Adrenal gland (tissue), 12 donors: Measurements from ENCODE around the gene SLC25A43. TPM values are rescaled to one million over a fixed set of nuclear protein-coding genes. Genes with fewer than 3 reads are reported as not detected.
"Not testable (repeated sequence)": the region's sequence is repeated elsewhere in the genome, so short reads cannot be mapped to it uniquely, and the experiment has no call there.

Source experiments
- DNase-seq, 7 donors: peaks; one replicate each; pipeline ENCODE4 v3.0.0-alpha.2; 2019 to 2020
- H3K27ac ChIP-seq, 5 donors: fragments of 200-600 bp; sonication (generic) in 4 of 5; 1 replicate in 3 of 5; 2 replicates in 2 of 5; pipeline versions ENCODE4 v1.5.1 to v1.8.0; 2016 to 2020; ENCODE audit warnings: mild to moderate bottlenecking in 1 of 5
- H3K27me3 ChIP-seq: fragments of 200-600 bp; 2 replicates; pipeline ENCODE4 v1.8.0; 2021
- H3K36me3 ChIP-seq, 2 donors: fragments of 200-600 bp; replicated peaks in 1 of 2; 1 replicate in 1 of 2; 2 replicates in 1 of 2; pipeline versions ENCODE4 v1.5.1 to v1.8.0; 2018 to 2022
- H3K4me1 ChIP-seq, 2 donors: fragments of 200-600 bp; replicated peaks in 1 of 2; 1 replicate in 1 of 2; 2 replicates in 1 of 2; pipeline versions ENCODE4 v1.5.1 to v1.8.0; 2018 to 2021
- H3K4me3 ChIP-seq, 4 donors: fragments of 200-600 bp; sonication (generic) in 3 of 4; one replicate each; pipeline ENCODE4 v1.5.1; 2016 to 2018
- H3K9me3 ChIP-seq, 3 donors: fragments of 200-600 bp; sonication (generic) in 1 of 3; replicated peaks in 1 of 3; 1 replicate in 2 of 3; 2 replicates in 1 of 3; pipeline versions ENCODE4 v1.5.1 to v1.8.0; 2016 to 2021
- POLR2A ChIP-seq, 2 donors: fragments of 450-650 bp; IDR thresholded peaks; one replicate each; pipeline ENCODE4 v1.6.1; 2017; ENCODE audit warnings: antibody characterized with exemption in 2 of 2, mild to moderate bottlenecking in 2 of 2, moderate library complexity in 1 of 2
- WGBS, 4 donors: extraction: QIAGEN DNeasy Blood & Tissue Kit in 2 of 4; methylation state at CpG; one replicate each; pipeline versions ENCODE4 v1.1.5 to v1.1.7; 2013 to 2017; 5-methylcytosine and 5-hydroxymethylcytosine counted together
- intact Hi-C, 2 donors: fragments of 100-400 bp; cut with DNase I; formaldehyde crosslinking; loops; one replicate each; pipeline versions ENCODE4 v1.14.1 to v1.15.0; 2022 to 2023
- polyA plus RNA-seq, 3 donors: library from polyadenylated mRNA; stranded (reverse); fragments of 200-250 nt in 2 of 3; fragments of 350-450 nt in 1 of 3; fragmentation: Illumina TruSeq in 1 of 3; extraction: RNeasy Lipid Tissue Mini Kit (QIAGEN cat#74804) in 1 of 3; gene quantifications; one replicate each; pipeline ENCODE4 v1.2.3, GENCODE V29; 2013 to 2014
- total RNA-seq, 9 donors: library from RNA; depleted of rRNA in 4 of 9; stranded (reverse); fragments of >200 nt in 4 of 9; fragments of 120-200 nt in 1 of 9; fragmentation: NEBNext Ultra II Directional in 1 of 9; extraction: Animal tissue kit (Norgen Biotek cat#: 25700) in 1 of 9; gene quantifications; one replicate each; pipeline versions ENCODE4 v1.1.0 to v1.2.4, GENCODE V29; 2013 to 2023
- TF ChIP-seq, protein P1 (sequence below), 6 experiments: fragments of 450-650 bp in 4 of 6; fragments of 200-600 bp in 2 of 6; sonication (generic) in 1 of 6; IDR thresholded peaks; 1 replicate in 5 of 6; 2 replicates in 1 of 6; pipeline versions ENCODE4 v1.5.1 to v1.8.0; 2016 to 2021; ENCODE audit warnings: antibody characterized with exemption in 6 of 6, mild to moderate bottlenecking in 2 of 6, moderate library complexity in 1 of 6
- donor health status: healthy with polysubstance abuse.
- donor health status: Bipolar disorder and iron deficiency.
- donor health status: DM: yes; HTN: yes; CAD: no.
- donor health status: DM: no; HTN: no; CAD: no.
- donor health status: DM: no; HTN: no; CAD: no.
- donor health status: DM: yes; HTN: yes; CAD: no.

The SLC25A43 gene
- total and polyA plus RNA-seq, 12 donors = 0.72 to 10.2 (median 3.8) TPM

DNA sequence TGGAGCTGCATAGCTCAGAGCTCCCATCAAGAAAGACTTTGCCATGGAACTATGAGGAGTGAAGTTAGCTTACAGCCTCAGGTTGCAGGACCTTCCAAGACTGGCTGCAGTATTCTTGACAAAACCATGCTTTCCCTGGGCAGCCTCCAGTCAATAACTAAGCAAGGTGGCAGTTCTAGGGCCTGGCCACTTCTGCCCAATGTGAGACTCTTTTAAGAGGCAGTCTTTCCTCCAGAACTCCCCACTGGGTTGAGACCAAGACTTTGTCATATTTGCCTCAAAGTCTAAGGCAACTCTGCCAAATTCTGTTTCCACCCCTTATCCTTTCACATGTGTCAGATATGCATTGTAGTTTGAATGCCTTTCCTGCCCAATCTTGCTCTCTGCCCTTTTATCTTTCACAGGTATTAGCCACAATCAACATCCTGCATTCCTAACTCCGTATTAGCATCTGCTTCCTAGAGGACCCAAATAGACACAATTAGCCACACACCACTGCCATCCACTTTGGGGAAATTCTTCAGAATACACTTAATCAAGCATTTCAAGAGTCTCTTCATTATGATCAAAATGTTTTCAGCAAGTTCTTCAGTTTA is 17.7 kb upstream of the SLC25A43 start:
- no peaks in the 10 kb centered on the region for H3K27me3 ChIP-seq
- intact Hi-C loops = no loop called here
- 42 to 69% (median 54%) methylated on average over 1 of the region's 1 CpG for WGBS, 4 donors
- H3K4me1 ChIP-seq = no peaks in the 10 kb centered on the region
- no peak for DNase-seq
- TF ChIP-seq POLR2A (IDR thresholded peaks at IDR 0.05) = no peak
- TF ChIP-seq, protein P1, sequence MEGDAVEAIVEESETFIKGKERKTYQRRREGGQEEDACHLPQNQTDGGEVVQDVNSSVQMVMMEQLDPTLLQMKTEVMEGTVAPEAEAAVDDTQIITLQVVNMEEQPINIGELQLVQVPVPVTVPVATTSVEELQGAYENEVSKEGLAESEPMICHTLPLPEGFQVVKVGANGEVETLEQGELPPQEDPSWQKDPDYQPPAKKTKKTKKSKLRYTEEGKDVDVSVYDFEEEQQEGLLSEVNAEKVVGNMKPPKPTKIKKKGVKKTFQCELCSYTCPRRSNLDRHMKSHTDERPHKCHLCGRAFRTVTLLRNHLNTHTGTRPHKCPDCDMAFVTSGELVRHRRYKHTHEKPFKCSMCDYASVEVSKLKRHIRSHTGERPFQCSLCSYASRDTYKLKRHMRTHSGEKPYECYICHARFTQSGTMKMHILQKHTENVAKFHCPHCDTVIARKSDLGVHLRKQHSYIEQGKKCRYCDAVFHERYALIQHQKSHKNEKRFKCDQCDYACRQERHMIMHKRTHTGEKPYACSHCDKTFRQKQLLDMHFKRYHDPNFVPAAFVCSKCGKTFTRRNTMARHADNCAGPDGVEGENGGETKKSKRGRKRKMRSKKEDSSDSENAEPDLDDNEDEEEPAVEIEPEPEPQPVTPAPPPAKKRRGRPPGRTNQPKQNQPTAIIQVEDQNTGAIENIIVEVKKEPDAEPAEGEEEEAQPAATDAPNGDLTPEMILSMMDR (IDR thresholded peaks at IDR 0.05) = no peak
- H3K27ac ChIP-seq = no peak overlapping the region
- H3K4me3 ChIP-seq = no peak overlapping the region
- no peaks in the 10 kb centered on the region for H3K9me3 ChIP-seq
- no peaks in the 10 kb centered on the region for H3K36me3 ChIP-seq

DNA sequence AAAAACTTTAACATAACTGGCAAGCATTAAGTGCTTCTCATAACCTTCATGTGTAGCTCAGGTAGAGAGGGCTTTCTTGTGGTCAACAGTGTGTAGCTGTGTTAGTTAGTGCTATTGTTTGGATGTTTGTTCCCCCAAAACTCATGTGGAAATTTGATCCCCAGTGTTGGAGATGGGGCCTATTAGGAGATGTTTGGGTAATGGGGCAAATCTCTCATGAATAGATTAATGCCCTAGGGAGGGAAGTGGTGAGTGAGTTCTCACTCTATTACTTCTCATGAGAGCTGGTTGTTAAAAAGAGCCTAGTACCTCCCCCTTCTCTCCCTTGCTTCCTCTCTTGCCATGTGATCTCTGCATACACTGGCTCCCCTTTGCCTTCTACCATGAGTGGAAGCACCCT is 16.5 kb upstream of the SLC25A43 start:
- Histone ChIP-seq H3K36me3 (no peaks in the 10 kb centered on the region), H3K27me3 (no peaks in the 10 kb centered on the region), H3K9me3 (no peaks in the 10 kb centered on the region), H3K4me1 (no peaks in the 10 kb centered on the region), H3K4me3 (no peak overlapping the region), H3K27ac (no peak overlapping the region)
- TF ChIP-seq, protein P1 (IDR thresholded peaks at IDR 0.05) = no peak
- no peak for TF ChIP-seq POLR2A (IDR thresholded peaks at IDR 0.05)
- intact Hi-C loops = no loop called here
- DNase-seq = no peak

DNA sequence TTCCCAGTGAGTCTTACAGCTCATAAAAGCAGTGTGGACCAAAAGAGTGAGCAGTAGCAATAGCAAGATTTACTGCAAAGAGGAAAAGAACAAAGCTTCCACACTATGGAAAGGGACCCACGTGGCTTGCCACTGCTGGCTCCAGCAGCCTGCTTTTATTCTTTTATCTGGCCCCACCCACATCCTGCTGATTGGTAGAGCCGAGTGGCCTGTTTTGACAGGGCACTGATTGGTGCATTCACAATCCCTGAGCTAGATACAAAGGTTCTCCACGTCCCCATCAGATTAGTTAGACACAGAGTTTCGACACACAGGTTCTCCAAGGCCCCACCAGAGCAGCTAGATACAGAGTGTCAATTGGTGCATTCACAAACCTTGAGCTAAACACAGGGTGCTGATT is 12.5 kb upstream of the SLC25A43 start:
- intact Hi-C loops = not testable (repeated sequence)

DNA sequence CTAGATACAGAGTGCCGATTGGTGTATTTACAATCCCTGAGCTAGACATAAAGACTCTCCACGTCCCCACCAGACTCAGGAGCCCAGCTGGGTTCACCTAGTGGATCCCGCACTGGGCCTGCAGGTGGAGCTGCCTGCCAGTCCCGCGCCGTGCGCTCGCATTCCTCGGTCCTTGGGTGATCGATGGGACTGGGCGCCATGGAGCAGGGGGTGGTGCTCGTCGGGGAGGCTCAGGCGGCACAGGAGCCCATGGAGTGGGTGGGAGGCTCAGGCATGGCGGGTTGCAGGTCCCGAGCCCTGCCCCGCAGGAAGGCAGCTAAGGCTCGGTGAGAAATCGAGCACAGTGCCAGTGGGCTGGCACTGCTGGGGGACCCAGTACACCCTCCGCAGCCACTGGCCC is 11.7 kb upstream of the SLC25A43 start:
- intact Hi-C loops, H3K4me1 ChIP-seq, H3K27ac ChIP-seq, H3K4me3 ChIP-seq, H3K27me3 ChIP-seq, DNase-seq, H3K9me3 ChIP-seq, H3K36me3 ChIP-seq: not testable (repeated sequence)
- WGBS, 4 donors = 83 to 92% (median 89%) methylated on average over 1 to 19 of the region's 20 CpGs

More for the DNA sequence above, 12.5 kb upstream of the SLC25A43 start:
- not testable (repeated sequence) for H3K27ac ChIP-seq, H3K36me3 ChIP-seq, H3K4me1 ChIP-seq, DNase-seq, H3K9me3 ChIP-seq, H3K4me3 ChIP-seq, H3K27me3 ChIP-seq
- 69 to 86% (median 83%) methylated on average over 2 to 4 of the region's 4 CpGs for WGBS, 4 donors

DNA sequence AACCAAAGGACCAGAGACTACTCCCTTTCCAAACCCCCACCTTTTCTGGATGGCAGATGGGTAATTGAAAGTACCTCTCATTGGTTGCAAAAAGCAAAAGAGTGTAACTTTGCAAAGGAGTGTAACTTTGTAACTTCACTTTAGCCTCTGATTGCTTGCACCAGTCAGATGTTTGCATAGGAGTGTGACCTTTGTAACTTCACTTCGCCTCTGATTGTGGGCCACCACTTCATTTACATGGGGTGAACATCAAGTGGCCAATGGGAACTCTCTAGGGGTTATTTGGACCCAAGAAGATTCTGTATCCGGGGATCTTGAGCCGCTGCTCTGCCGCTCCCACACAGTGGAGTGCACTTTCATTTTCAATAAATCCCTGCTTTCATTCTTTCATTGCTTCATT is 9.9 kb upstream of the SLC25A43 start:
- TF ChIP-seq POLR2A (IDR thresholded peaks at IDR 0.05) = no peak
- TF ChIP-seq, protein P1 (IDR thresholded peaks at IDR 0.05) = no peak
- no peak overlapping the region for H3K27ac ChIP-seq
- no peak overlapping the region for H3K4me3 ChIP-seq
- 65 to 73% (median 71%) methylated on average over 4 of the region's 4 CpGs for WGBS, 4 donors
- intact Hi-C loops = no loop called here
- no peak for DNase-seq
- no peaks in the 10 kb centered on the region for H3K27me3 ChIP-seq
- no peaks in the 10 kb centered on the region for H3K36me3 ChIP-seq
- H3K9me3 ChIP-seq = no peaks in the 10 kb centered on the region
- no peaks in the 10 kb centered on the region for H3K4me1 ChIP-seq
